HCEC 1CT (cell line): ENCODE measurements around the gene TRAPPC5.
"Not testable (repeated sequence)": the region's sequence is repeated elsewhere in the genome, so short reads cannot be mapped to it uniquely, and the experiment has no call there.

Experiments
- DNase-seq: peaks from one replicate; pipeline ENCODE4 v3.0.0-alpha.2; 2017

TRAPPC5 gene

DNA sequence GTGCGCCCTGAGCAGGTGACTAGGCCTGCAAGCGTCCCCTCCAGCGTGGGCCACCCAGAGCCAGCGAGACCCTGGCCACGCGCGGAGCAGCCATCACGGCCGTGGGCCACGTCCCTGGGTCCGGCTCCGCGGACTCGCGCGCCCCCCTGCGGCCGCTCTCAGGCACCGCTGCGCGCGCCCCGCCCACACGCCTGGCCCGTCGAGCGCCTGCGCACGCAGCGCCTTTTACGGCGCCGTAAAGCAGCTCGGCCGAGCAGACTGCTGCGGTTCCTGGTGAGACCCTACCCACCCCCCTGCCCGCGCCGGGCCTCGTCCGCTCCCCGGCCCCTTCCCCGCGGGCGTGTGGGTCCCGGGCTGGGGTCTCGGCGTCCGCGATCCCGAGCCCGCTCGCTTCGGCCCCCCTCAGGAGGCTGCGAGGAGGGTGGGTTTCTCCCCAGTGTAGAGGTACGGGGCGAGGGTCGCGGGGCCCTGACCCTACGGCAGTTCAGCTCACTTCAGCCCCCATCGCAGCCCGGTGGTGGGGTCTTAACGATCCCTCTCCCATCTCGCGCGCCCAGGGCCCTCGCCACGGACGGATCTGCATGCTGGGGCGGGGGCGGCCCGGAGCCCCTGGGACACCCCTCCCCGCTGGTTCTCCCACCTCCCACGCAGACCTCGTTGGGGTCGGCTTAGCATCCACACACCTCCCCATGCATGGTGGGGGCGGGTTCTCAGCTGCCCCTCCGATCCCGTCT is at the start of gene TRAPPC5:
TSS of gene TRAPPC5 (plus strand) at position 228 of the 734 bp plus-strand sequence. CDS start 1,421 bp downstream, outside the sequence.
- peak; percentile 68 for DNase-seq

DNA sequence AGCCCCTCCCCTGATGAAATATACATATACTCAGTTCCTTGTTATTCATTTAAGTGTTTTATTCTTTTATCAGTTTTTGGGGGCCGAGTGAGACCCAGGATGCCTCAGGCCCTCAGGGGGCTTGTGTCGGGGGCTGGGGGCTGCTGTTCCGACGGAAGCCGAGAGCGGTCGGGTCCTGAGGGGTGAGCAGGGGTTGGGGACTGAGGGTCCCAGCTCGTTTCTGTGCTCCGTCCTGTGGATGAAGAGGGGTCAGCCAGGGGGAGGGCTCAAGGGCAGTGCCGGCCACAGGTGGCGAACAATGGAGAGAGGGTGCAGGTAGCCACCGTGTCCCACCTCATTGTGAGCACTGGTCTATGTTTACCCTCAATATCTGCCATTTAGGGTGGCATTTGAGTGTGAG is 49.1 kb upstream of the TRAPPC5 start:
- no peak for DNase-seq

- DNase-seq, result no peak
Measured at GRCh38 chr19:7632340-7633203, 48.1 kb upstream of the TRAPPC5 start.

GRCh38 chr19:7633698-7634097 is 46.9 kb upstream of the TRAPPC5 start, which contains the start of gene PCP2:
Gene PCP2, minus strand, starts transcription at chr19:7633719. Its CDS starts 262 bp downstream, at chr19:7633457.
- DNase-seq, result no peak

DNA sequence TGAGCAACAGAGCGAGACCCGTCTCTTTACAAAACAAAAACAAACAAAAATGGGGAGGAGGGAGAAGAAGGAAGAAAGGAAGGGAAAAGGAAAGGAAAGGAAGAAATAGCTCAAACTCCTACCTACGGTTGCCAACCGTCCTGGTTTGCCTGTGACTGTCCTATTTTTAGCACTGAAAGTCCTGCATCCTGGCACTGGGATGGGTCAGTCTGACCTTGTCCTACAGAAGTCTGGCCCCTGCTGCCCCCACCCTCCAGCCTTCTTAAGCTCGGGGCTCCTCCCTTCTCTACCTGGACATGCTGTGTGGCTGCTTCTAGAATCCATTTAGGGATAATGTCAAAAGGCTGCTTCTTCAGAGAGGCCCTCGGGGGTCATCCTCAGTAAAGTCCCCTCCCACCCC is 45.0 kb upstream of the TRAPPC5 start:
- no peak for DNase-seq

DNA sequence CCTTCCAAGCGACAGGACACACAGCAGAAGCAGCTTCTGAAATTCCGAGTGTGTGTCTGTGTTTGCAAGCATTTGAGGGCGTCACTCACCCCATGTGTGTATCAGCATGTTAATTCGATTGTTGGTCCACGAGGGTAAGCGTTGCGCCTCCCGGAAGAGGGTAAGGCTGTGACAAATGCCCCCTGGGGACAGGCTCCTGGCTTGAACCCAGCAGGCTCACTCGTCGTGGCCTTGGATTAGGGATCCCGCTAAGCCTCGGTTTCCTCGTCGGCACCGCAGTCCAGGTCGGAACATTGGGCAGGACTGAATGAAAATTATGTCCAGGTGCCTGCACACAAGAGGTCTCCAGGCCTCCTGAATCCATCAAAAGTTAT is 44.3 kb upstream of the TRAPPC5 start:
- no peak for DNase-seq

GRCh38 chr19:7636691-7637373 is 43.8 kb upstream of the TRAPPC5 start, which contains the start of gene STXBP2:
Gene STXBP2, plus strand, starts transcription at chr19:7637110. Its CDS starts 40 bp downstream, at chr19:7637150.
- no peak for DNase-seq

- DNase-seq, result no peak
Measured at GRCh38 chr19:7637374-7638256, 43.0 kb upstream of the TRAPPC5 start.

DNA sequence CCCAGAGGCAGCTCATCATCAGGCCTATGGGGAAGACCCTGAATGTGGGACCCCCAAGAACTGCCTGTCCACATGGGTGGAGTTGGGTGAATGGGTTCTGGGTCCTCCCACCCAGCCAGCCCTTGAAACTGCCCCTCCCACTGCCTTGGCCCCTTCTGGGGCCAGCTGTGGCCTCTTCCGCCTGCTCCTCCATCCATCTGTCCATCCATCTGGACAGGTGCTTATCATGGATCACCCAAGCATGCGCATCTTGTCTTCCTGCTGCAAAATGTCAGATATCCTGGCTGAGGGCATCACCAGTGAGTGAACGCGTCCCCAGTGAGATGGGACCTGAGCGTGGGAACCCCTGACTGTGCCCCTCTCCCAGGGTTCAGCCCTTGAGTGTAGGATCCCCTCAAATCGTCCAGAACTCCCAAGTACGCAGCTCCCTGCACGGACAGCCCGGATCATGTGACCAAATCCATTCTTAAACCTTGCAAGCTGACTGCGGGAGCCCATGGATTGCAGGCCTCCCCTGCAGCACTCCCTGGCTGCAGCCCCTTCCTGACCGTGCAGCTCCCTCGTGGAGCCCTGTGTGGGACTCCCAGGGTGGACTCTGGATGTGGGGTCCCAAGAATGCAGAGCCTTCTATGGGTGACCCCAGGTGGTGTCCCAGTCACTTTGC is 41.7 kb upstream of the TRAPPC5 start:
- no peak for DNase-seq

GRCh38 chr19:7639863-7640348 is 40.7 kb upstream of the TRAPPC5 start:
- no peak for DNase-seq

- no peak for DNase-seq
Measured at GRCh38 chr19:7640803-7641202, 39.8 kb upstream of the TRAPPC5 start.

DNA sequence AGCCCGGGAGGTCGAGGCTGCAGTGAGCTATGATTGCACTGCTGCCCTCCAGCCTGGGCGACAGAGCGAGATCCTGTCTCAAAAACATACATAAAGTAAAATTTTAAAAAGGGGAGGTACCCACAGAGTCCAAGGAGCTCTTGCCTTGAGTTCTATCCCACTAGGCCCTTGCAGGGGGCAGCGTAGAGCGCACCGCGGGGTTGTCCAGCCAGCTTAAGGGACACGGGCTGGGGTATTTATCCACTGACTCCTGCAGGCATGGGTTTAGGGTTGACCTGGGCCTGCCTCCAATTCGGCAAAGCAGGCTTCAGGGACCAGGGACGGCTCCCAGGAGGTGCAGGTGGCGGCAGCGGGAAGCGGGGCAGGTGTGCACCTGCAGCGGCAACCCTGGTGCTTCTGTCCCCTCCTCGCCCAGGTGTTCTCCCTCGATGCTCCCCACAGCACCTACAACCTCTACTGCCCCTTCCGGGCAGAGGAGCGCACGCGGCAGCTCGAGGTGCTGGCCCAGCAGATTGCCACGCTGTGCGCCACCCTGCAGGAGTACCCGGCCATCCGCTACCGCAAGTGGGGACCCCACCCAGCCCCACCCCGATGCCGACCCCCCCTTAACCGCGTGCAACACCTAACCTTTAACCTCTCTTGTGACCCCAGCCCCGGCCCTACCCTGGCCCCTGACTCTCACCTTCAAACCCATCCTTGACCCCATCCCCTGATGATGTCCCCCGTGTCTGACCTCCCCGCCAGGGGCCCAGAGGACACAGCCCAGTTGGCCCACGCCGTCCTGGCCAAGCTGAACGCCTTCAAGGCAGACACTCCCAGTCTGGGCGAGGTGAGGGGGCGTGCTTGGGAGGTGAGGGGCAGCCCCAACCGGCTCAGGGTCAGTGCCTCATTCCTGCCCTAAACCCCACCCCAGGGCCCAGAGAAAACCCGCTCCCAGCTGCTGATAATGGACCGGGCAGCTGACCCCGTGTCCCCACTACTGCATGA is 39.0 kb upstream of the TRAPPC5 start:
- no peak for DNase-seq

GRCh38 chr19:7642295-7643030 is 38.2 kb upstream of the TRAPPC5 start:
- DNase-seq, result no peak

- DNase-seq, result no peak
Measured at GRCh38 chr19:7643031-7643415, 37.6 kb upstream of the TRAPPC5 start.

- DNase-seq, result not testable (repeated sequence)
Measured at GRCh38 chr19:7643629-7644549, 36.7 kb upstream of the TRAPPC5 start.

- no peak for DNase-seq
Measured at GRCh38 chr19:7644550-7644877, 36.1 kb upstream of the TRAPPC5 start.

DNA sequence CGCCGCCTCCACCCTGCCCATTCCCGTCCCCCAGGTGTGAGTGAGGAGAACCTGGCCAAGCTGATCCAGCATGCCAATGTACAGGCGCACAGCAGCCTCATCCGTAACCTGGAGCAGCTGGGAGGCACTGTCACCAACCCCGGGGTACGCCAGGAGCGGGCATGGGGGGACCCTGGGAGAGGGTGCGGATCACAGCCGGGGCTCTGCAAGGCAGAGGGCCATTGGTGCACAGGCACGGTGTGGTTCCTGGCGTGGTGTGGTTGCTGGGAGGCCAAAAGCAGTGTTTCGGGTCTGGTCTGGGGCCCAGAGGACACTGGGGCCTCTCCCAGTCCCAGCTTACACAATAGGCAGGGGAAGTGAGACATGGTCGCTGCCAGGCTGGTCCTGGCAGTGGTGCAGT is 35.5 kb upstream of the TRAPPC5 start:
- DNase-seq, result no peak

DNA sequence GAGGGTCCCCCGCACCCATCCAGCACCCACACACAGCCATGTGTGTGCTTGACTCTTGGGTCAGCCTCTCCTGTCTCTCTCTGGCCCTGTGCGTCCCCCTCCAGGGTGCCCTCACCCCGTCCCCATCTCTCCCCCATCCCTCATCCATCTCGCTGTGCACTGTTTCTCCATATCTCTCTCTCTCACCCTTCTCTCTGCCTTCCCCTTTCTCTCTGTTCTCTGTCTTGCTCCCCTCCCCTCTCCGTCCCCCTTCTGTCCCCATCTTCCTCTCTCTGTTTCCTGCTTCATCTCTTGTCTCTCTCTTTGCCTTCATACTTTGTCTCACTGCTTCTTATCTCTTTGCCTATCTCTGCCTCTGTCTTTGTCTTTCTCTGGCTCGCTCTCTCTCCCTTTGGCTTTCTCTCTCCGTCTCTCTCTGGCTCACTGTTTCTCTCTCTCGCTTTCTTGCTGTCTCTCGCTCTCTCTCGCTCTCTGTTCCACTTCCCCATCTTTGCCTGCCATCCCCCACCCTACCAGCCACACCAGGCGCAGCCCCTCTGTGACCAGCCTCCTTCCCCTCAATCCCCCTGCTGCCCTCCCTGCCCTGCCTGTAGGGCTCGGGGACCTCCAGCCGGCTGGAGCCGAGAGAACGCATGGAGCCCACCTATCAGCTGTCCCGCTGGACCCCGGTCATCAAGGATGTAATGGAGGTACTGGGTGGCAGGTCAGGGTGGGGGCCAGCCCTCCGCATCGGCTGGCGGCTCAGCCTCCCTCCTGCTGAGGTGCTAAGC is 34.8 kb upstream of the TRAPPC5 start:
- no peak for DNase-seq
